Esophagus squamous epithelium (tissue), 4 donors: ENCODE data around the gene GTF2H4.

Source experiments
- CTCF ChIP-seq, 6 experiments: fragments of 450-650 bp in 4 of 6; fragments of 200-600 bp in 2 of 6; sonication (generic) in 2 of 6; IDR thresholded peaks; one replicate each; pipeline ENCODE4 v1.5.1; 2016 to 2019; ENCODE audit warnings: antibody characterized with exemption in 6 of 6, mild to moderate bottlenecking in 4 of 6, moderate library complexity in 4 of 6
- POLR2A ChIP-seq, 4 donors: fragments of 450-650 bp; IDR thresholded peaks; one replicate each; pipeline ENCODE4 v1.6.1; 2017; ENCODE audit warnings: antibody characterized with exemption in 4 of 4, mild to moderate bottlenecking in 4 of 4, moderate library complexity in 3 of 4

- no peak for TF ChIP-seq CTCF (IDR thresholded peaks at IDR 0.05)
- TF ChIP-seq POLR2A (IDR thresholded peaks at IDR 0.05): no peak
Observed at GRCh38 chr6:30962716-30963115, 54.7 kb downstream of the GTF2H4 start.
